Keratinocyte (primary cell): ENCODE results near the gene ANAPC16. TPM values are rescaled to one million over a fixed set of nuclear protein-coding genes. Genes with fewer than 3 reads are reported as not detected.

Experiments used
- DNase-seq: peaks from one replicate; pipeline ENCODE4 v3.0.0-alpha.2; 2011; ENCODE audit warnings: low read depth, missing footprints, low spot score
- FAIRE-seq: peaks from 2 replicates; lab custom pipeline; 2011; peaks lifted over from hg19 to GRCh38; lab: Jason Lieb, UNC
- H2AFZ ChIP-seq: 2 replicates; pipeline ENCODE4 v1.6.0; 2012; ENCODE audit warnings: low read length, control low read depth, inconsistent platforms; ENCODE audit not compliant: control insufficient read depth
- H3K27ac ChIP-seq: 2 replicates; pipeline ENCODE4 v1.5.1; 2011; ENCODE audit warnings: low read length; ENCODE audit not compliant: control insufficient read depth, insufficient read depth
- H3K27me3 ChIP-seq: 3 replicates; pipeline ENCODE4 v1.6.0; 2011; ENCODE audit warnings: low read length; ENCODE audit not compliant: control insufficient read depth, insufficient read depth; ENCODE audit errors: extremely low read depth
- H3K36me3 ChIP-seq, 2 experiments: 2 replicates in 1 of 2; 3 replicates in 1 of 2; pipeline ENCODE4 v1.5.1; 2011; ENCODE audit warnings: low read length in 2 of 2, mild to moderate bottlenecking in 1 of 2; ENCODE audit not compliant: control insufficient read depth in 2 of 2, insufficient read depth in 2 of 2; ENCODE audit errors: extremely low read depth in 1 of 2
- H3K4me1 ChIP-seq: 3 replicates; pipeline ENCODE4 v1.5.1; 2011; ENCODE audit warnings: low read length; ENCODE audit not compliant: control insufficient read depth, insufficient read depth; ENCODE audit errors: extremely low read depth
- H3K4me2 ChIP-seq: 3 replicates; pipeline ENCODE4 v1.6.0; 2011; ENCODE audit warnings: low read depth, low read length; ENCODE audit not compliant: control insufficient read depth, insufficient read depth; ENCODE audit errors: extremely low read depth
- H3K4me3 ChIP-seq, 3 experiments: fragments of 200-600 bp in 1 of 3; sonication (generic) in 1 of 3; 2 replicates in 2 of 3; 3 replicates in 1 of 3; pipeline ENCODE4 v1.5.1; 2011 to 2016; ENCODE audit warnings: low read length in 3 of 3, mild to moderate bottlenecking in 3 of 3, control low read depth in 2 of 3, inconsistent platforms in 1 of 3, low read depth in 1 of 3, mixed read lengths in 1 of 3, mixed run types in 1 of 3, moderate library complexity in 1 of 3; ENCODE audit not compliant: control insufficient read depth in 2 of 3, insufficient read depth in 2 of 3; ENCODE audit errors: extremely low read depth in 1 of 3
- H3K79me2 ChIP-seq: 2 replicates; pipeline ENCODE4 v1.6.0; 2012; ENCODE audit warnings: low read length; ENCODE audit not compliant: control insufficient read depth, insufficient read depth
- H3K9ac ChIP-seq: 3 replicates; pipeline ENCODE4 v1.6.0; 2011; ENCODE audit warnings: low read length; ENCODE audit not compliant: control insufficient read depth, insufficient read depth; ENCODE audit errors: extremely low read depth
- H3K9me1 ChIP-seq: 3 replicates; pipeline ENCODE4 v1.6.0; 2011; ENCODE audit warnings: low read length; ENCODE audit not compliant: control insufficient read depth, insufficient read depth; ENCODE audit errors: extremely low read depth
- H3K9me3 ChIP-seq: 2 replicates; pipeline ENCODE4 v1.5.1; 2012; ENCODE audit warnings: low read depth, low read length; ENCODE audit not compliant: control insufficient read depth
- H4K20me1 ChIP-seq: 3 replicates; pipeline ENCODE4 v1.6.0; 2011; ENCODE audit warnings: low read length; ENCODE audit not compliant: control insufficient read depth, insufficient read depth; ENCODE audit errors: extremely low read depth
- EZH2 ChIP-seq: IDR thresholded peaks from one replicate; pipeline ENCODE4 v1.6.1; 2012; ENCODE audit warnings: inconsistent platforms, mild to moderate bottlenecking, low read length, moderate library complexity
- dilution Hi-C: fragments of 300-500 bp; cut with MboI; formaldehyde crosslinking; loops from one replicate; pipeline ENCODE4 v1.7.0; 2020; ENCODE audit warnings: low sequenced_read_pairs; ENCODE audit not compliant: extremely low pct_ligation_motif_present
- polyA plus RNA-seq, 5 experiments: library from polyadenylated mRNA; depleted of rRNA in 3 of 5; stranded (reverse) in 3 of 5; stranded (forward) in 1 of 5; unstranded in 1 of 5; fragments of >200 nt; gene quantifications; 1 replicate in 1 of 5; 2 replicates in 3 of 5; 3 replicates in 1 of 5; pipeline versions ENCODE4 v1.2.1 to v1.2.3, GENCODE V29; 2011 to 2012; ENCODE audit warnings: missing spikeins in 2 of 5, low read depth in 1 of 5, low replicate concordance in 1 of 5
- TF ChIP-seq, protein P1 (sequence below), 3 experiments: IDR thresholded peaks in 1 of 3; conservative IDR thresholded peaks in 1 of 3; optimal IDR thresholded peaks in 1 of 3; 2 replicates in 2 of 3; 3 replicates in 1 of 3; pipeline versions ENCODE3 to v1.5.1; 2011; ENCODE audit warnings: low read length in 3 of 3, mild to moderate bottlenecking in 3 of 3, moderate library complexity in 2 of 3, control low read depth in 1 of 3, inconsistent platforms in 1 of 3; ENCODE audit not compliant: insufficient read depth in 2 of 3; ENCODE audit errors: extremely low read depth in 1 of 3

ANAPC16 gene
- polyA plus RNA-seq, 1 donor (not counting 4 experiments of a cell fraction or from before 2014, with no cell fraction given): 93.9 TPM

DNA sequence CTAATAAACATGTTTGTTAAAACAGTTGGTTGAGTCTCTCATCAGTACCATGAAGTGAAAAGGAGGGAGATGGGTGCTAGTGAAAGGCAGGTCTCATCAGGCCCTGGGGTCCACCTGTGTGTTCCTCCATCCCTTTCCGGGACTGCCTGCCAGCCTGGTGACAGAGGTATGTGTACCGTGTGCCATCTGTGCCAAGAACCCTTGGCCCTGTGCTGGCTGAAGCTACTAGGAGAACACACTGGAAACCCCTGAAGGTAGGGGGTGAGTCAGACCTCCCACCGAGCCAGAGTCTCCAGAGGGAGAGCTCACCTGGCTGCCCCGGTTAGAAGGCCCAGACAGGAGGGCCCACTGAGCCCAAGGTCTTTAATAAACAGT is 60.2 kb downstream of the ANAPC16 start:
- Histone ChIP-seq H3K36me3 (peaks cover 13 to 22% of the 10 kb centered on the region in 2 experiments), H3K27me3 (no peaks in the 10 kb centered on the region), H3K4me2 (peak overlapping the region; percentile 92), H3K79me2 (peaks cover 18% of the 10 kb centered on the region), H2AFZ (no peak overlapping the region), H3K27ac (peak overlapping the region; percentile 94), H3K4me1 (peaks cover 14% of the 10 kb centered on the region), H3K9me3 (no peaks in the 10 kb centered on the region), H3K9ac (peak overlapping the region; percentile 98), H3K9me1 (no peaks in the 10 kb centered on the region), H3K4me3 (peak overlapping the region; percentile 84 to 100 (median 97)), H4K20me1 (peaks cover 26% of the 10 kb centered on the region)
- TF ChIP-seq, protein P1, sequence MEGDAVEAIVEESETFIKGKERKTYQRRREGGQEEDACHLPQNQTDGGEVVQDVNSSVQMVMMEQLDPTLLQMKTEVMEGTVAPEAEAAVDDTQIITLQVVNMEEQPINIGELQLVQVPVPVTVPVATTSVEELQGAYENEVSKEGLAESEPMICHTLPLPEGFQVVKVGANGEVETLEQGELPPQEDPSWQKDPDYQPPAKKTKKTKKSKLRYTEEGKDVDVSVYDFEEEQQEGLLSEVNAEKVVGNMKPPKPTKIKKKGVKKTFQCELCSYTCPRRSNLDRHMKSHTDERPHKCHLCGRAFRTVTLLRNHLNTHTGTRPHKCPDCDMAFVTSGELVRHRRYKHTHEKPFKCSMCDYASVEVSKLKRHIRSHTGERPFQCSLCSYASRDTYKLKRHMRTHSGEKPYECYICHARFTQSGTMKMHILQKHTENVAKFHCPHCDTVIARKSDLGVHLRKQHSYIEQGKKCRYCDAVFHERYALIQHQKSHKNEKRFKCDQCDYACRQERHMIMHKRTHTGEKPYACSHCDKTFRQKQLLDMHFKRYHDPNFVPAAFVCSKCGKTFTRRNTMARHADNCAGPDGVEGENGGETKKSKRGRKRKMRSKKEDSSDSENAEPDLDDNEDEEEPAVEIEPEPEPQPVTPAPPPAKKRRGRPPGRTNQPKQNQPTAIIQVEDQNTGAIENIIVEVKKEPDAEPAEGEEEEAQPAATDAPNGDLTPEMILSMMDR (optimal IDR thresholded peaks at IDR 0.05 in 1 of 3, IDR thresholded peaks at IDR 0.05 in 1 of 3, conservative IDR thresholded peaks at IDR 0.05 in 1 of 3; ENCODE audit: extremely low read depth in 1 of 3, insufficient read depth in 2 of 3, low read length in 3 of 3): no peak
- TF ChIP-seq EZH2: no peak
- DNase-seq (no peak), FAIRE-seq (no peak)
- dilution Hi-C loops: no loop called here

DNA sequence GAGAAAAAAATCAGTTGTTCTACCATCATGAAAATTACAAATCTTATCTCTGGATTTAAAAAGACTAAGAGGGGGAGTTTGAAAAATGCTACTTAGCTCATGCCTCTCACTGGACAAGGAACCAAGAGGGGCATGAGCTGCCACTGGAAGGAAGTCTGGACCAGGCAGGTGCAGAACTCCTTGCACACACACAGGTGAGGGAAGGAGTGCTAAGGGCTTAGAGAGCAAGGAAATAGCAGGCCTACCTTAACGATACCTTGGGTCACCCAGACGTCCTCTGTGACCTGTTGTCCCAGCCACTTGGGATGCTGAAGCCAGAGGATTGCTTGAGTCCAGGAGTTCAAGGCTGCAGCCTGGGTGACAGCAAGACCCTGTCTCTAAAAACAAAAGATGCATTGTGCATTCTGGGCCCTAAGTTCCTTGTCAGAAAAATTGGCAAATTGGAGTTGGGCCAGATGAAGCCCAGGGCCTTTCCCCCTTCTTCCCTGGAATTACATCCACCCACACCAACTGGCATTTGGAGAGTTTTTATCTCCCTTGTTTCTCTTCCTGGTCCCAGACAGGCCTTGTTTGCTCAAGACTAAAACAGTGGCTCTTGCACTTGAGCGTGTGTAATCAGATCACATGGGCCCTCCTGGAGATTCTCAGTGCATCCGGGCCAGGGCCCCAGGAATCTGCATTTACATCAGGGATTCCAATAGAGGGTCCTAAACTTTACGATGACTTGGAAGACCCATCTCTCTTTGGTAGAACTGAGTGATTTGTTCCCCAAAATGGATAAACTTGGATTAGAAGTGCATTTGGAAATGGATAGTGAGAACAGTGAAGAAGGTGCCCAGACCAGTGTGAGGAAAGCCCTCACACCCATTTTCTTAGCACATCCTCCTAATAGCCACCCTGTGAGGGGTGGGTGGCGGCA is 60.9 kb downstream of the ANAPC16 start:
- peaks cover 18% of the 10 kb centered on the region for H3K79me2 ChIP-seq
- peak overlapping the region; percentile 92 for H3K4me2 ChIP-seq
- DNase-seq (no peak), FAIRE-seq (no peak)
- TF ChIP-seq, protein P1 (optimal IDR thresholded peaks at IDR 0.05 in 1 of 3, IDR thresholded peaks at IDR 0.05 in 1 of 3, conservative IDR thresholded peaks at IDR 0.05 in 1 of 3; ENCODE audit: extremely low read depth in 1 of 3, insufficient read depth in 2 of 3, low read length in 3 of 3): no peak
- no peak for TF ChIP-seq EZH2
- H3K36me3 ChIP-seq: peaks cover 13 to 22% of the 10 kb centered on the region in 2 experiments
- no peaks in the 10 kb centered on the region for H3K9me3 ChIP-seq
- H3K9ac ChIP-seq: peak overlapping the region; percentile 98
- peaks cover 11% of the 10 kb centered on the region for H3K4me1 ChIP-seq
- H4K20me1 ChIP-seq: peaks cover 26% of the 10 kb centered on the region
- no peak overlapping the region for H2AFZ ChIP-seq
- no peaks in the 10 kb centered on the region for H3K27me3 ChIP-seq
- H3K9me1 ChIP-seq: no peaks in the 10 kb centered on the region
- peak overlapping the region; percentile 94 for H3K27ac ChIP-seq
- peak overlapping the region; percentile 84 to 100 (median 97) for H3K4me3 ChIP-seq
- dilution Hi-C loops: no loop called here
